Transverse colon (tissue), 4 donors: Measurements from ENCODE around the gene SHROOM3. TPM values are rescaled to one million over a fixed set of nuclear protein-coding genes. Genes with fewer than 3 reads are reported as not detected.
A peak's percentile ranks its signal among the peaks of the same experiment; 100 is the strongest.

ENCODE experiments used
- DNase-seq: peaks from one replicate; pipeline ENCODE4 v3.0.0-alpha.2; 2019
- H3K27ac ChIP-seq, 4 donors: fragments of 200-600 bp; sonication (generic); 2 replicates each; pipeline ENCODE4 v1.5.1; 2016 to 2018; ENCODE audit warnings: inconsistent platforms in 4 of 4
- H3K27me3 ChIP-seq: fragments of 200-600 bp; sonication (generic); 2 replicates; pipeline ENCODE4 v1.5.1; 2017; ENCODE audit warnings: inconsistent platforms
- H3K36me3 ChIP-seq, 4 donors: fragments of 200-600 bp; sonication (generic); 2 replicates each; pipeline ENCODE4 v1.5.1; 2017 to 2019; ENCODE audit warnings: inconsistent platforms in 4 of 4
- H3K4me1 ChIP-seq, 4 donors: fragments of 200-600 bp; sonication (generic); 2 replicates each; pipeline ENCODE4 v1.5.1; 2017 to 2020; ENCODE audit warnings: inconsistent platforms in 4 of 4
- H3K4me3 ChIP-seq, 4 donors: fragments of 200-600 bp; sonication (generic); 1 replicate in 1 of 4; 2 replicates in 3 of 4; pipeline versions ENCODE4 v1.5.1 to v1.6.1; 2017 to 2019; ENCODE audit warnings: inconsistent platforms in 4 of 4
- H3K9me3 ChIP-seq, 2 donors: fragments of 200-600 bp; sonication (generic); 2 replicates each; pipeline ENCODE4 v1.5.1; 2017 to 2019; ENCODE audit warnings: inconsistent platforms in 2 of 2
- CTCF ChIP-seq, 5 experiments: fragments of 200-600 bp in 3 of 5; fragments of 450-650 bp in 2 of 5; sonication (generic) in 3 of 5; IDR thresholded peaks; 1 replicate in 2 of 5; 2 replicates in 3 of 5; pipeline ENCODE4 v1.5.1; 2016 to 2017; ENCODE audit warnings: antibody characterized with exemption in 5 of 5, inconsistent platforms in 3 of 5, mild to moderate bottlenecking in 2 of 5, moderate library complexity in 1 of 5
- EP300 ChIP-seq: sonication (generic); formaldehyde crosslinking; IDR thresholded peaks from one replicate; pipeline ENCODE4 v1.6.1; 2017; ENCODE audit warnings: antibody characterized with exemption, low read depth
- POLR2A ChIP-seq: fragments of 450-650 bp; IDR thresholded peaks from one replicate; pipeline ENCODE4 v1.6.1; 2016; ENCODE audit warnings: antibody characterized with exemption, mild to moderate bottlenecking, moderate library complexity
- POLR2AphosphoS5 ChIP-seq, 3 donors: sonication (generic); formaldehyde crosslinking; IDR thresholded peaks; one replicate each; pipeline ENCODE4 v1.6.1; 2016; ENCODE audit warnings: antibody characterized with exemption in 3 of 3
- WGBS, 2 donors: methylation state at CpG; one replicate each; pipeline ENCODE4 v1.1.5; 2018; ENCODE audit warnings: low coverage in 1 of 2; 5-methylcytosine and 5-hydroxymethylcytosine counted together
- in situ Hi-C, 4 donors: fragments of 200-750 bp; cut with MboI; loops; one replicate each; pipeline versions ENCODE4 v1.15.0 to v1.15.1; 2017; ENCODE audit warnings: low sequenced_read_pairs in 3 of 4, low pct_ligation_motif_present in 1 of 4, low pct_unique_long_range_greater_than_20kb in 1 of 4
- intact Hi-C: fragments of 100-400 bp; cut with DNase I; formaldehyde crosslinking; loops from one replicate; pipeline ENCODE4 v1.15.1; 2023; ENCODE audit warnings: low total_unique reads
- total RNA-seq, 4 donors: library from RNA; depleted of rRNA; stranded (reverse); fragments of >200 nt; gene quantifications; one replicate each; pipeline ENCODE4 v1.1.0, GENCODE V29; 2016

SHROOM3 gene
- total RNA-seq, 4 donors from 2014 or later: 182 to 456 (median 437) TPM

- Histone ChIP-seq H3K4me1 (peaks cover 3 to 59% (median 19%) of the 10 kb centered on the region in 4 donors), H3K9me3 (no peaks in the 10 kb centered on the region), H3K4me3 (no peak overlapping the region), H3K27ac (no peak overlapping the region), H3K27me3 (no peaks in the 10 kb centered on the region), H3K36me3 (no peaks in the 10 kb centered on the region)
- TF ChIP-seq POLR2AphosphoS5 (IDR thresholded peaks at IDR 0.05) (no peak), EP300 (no peak), POLR2A (no peak), CTCF (IDR thresholded peaks at IDR 0.05) (no peak)
- in situ Hi-C loops (no loop called here), intact Hi-C loops (no loop called here)
- WGBS, 2 donors: 60 to 82% methylated on average over 2 to 3 of the region's 3 CpGs
- no peak for DNase-seq
These were observed 147.7 kb downstream of the SHROOM3 start for GRCh38 chr4:76582817-76583087.

GRCh38 chr4:76584241-76585152, 149.5 kb downstream of the SHROOM3 start:
- no peak for TF ChIP-seq POLR2A
- no peak for TF ChIP-seq EP300
- TF ChIP-seq POLR2AphosphoS5 (IDR thresholded peaks at IDR 0.05): peak; percentile 41 to 62 (median 56)
- peaks cover 7 to 59% (median 31%) of the 10 kb centered on the region in 4 donors for H3K4me1 ChIP-seq
- in situ Hi-C loops: no loop called here
- H3K4me3 ChIP-seq: no peak overlapping the region
- no peak for DNase-seq
- H3K36me3 ChIP-seq: no peaks in the 10 kb centered on the region
- H3K27me3 ChIP-seq: no peaks in the 10 kb centered on the region
- WGBS, 2 donors: 68 to 78% methylated on average over 6 to 9 of the region's 9 CpGs
- intact Hi-C loops: no loop called here
- H3K9me3 ChIP-seq: no peaks in the 10 kb centered on the region
- peak overlapping the region; percentile 74 to 86 (median 84) for H3K27ac ChIP-seq

GRCh38 chr4:76585272-76585671, 150.2 kb downstream of the SHROOM3 start:
- Histone ChIP-seq H3K27me3 (no peaks in the 10 kb centered on the region), H3K4me1 (peaks cover 9 to 63% (median 39%) of the 10 kb centered on the region in 4 donors), H3K4me3 (peak overlapping the region in 2 of 4 donors; percentile 40 to 53), H3K27ac (peak overlapping the region; percentile 74 to 86 (median 84)), H3K9me3 (no peaks in the 10 kb centered on the region), H3K36me3 (no peaks in the 10 kb centered on the region)
- DNase-seq: no peak
- intact Hi-C loops: no loop called here
- TF ChIP-seq POLR2A: no peak
- TF ChIP-seq CTCF (IDR thresholded peaks at IDR 0.05): no peak
- TF ChIP-seq POLR2AphosphoS5 (IDR thresholded peaks at IDR 0.05): no peak
- TF ChIP-seq EP300: no peak
- in situ Hi-C loops: no loop called here
- WGBS, 2 donors: 73 to 78% methylated on average over 2 to 5 of the region's 5 CpGs

DNA sequence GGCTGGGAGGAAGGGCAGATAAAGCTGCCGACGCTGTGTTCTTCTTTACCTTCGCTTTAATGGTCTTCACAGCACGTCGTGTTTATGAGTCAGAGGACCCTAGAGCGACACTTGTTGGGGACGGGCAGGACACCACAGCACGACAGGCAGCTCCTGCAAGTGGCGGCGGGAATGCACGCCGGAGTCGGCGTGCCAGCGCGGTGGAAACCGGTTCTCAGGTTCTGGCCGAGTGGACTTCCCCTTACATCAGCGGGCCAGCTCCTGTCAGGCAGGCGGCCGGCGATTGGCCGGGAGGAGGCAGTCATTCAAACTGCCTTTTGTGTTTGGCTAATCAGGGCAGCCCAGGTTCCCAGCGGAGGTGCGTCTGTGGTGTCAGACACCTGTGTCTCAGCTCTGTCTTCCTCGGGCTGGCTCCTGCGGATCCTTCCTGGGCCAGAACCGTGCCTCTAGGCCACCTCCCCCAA, 150.9 kb downstream of the SHROOM3 start:
- Histone ChIP-seq H3K27me3 (no peaks in the 10 kb centered on the region), H3K9me3 (no peaks in the 10 kb centered on the region), H3K36me3 (no peaks in the 10 kb centered on the region), H3K27ac (peak overlapping the region; percentile 74 to 86 (median 84)), H3K4me1 (peaks cover 12 to 63% (median 42%) of the 10 kb centered on the region in 4 donors), H3K4me3 (peak overlapping the region in 3 of 4 donors; percentile 40 to 53 (median 43))
- intact Hi-C loops (no loop called here), in situ Hi-C loops (no loop called here)
- DNase-seq: peak; percentile 94
- 38% methylated on average over 28 of the region's 28 CpGs; no CpG with 5 or more reads in 1 of the 2 donors for WGBS, 2 donors
- TF ChIP-seq CTCF (IDR thresholded peaks at IDR 0.05) (peak in 2 of 5 experiments; percentile 17 to 35), EP300 (no peak), POLR2A (peak; percentile 97), POLR2AphosphoS5 (IDR thresholded peaks at IDR 0.05) (peak; percentile 76 to 96 (median 95))
